Mucosa of descending colon (tissue), 3 donors: ENCODE results near the gene HDC. TPM values are rescaled to one million over a fixed set of nuclear protein-coding genes. Genes with fewer than 3 reads are reported as not detected.

ENCODE experiments used
- ATAC-seq: fragments of 200-7000 bp; cut with Tn5 transposase; one replicate; pipeline ENCODE4 v1.9.1; 2020; ENCODE audit warnings: mild to moderate bottlenecking, moderate library complexity
- DNase-seq, 3 donors: peaks; one replicate each; pipeline ENCODE4 v3.0.0-alpha.2; 2020
- H3K36me3 ChIP-seq: fragments of 200-600 bp; one replicate; pipeline ENCODE4 v1.8.0; 2021; ENCODE audit warnings: low read depth, mild to moderate bottlenecking
- H3K4me1 ChIP-seq: fragments of 200-600 bp; one replicate; pipeline ENCODE4 v1.8.0; 2021; ENCODE audit warnings: low read depth, mild to moderate bottlenecking
- H3K4me3 ChIP-seq: fragments of 200-600 bp; one replicate; pipeline ENCODE4 v1.8.0; 2021; ENCODE audit warnings: mild to moderate bottlenecking
- H3K9me3 ChIP-seq: fragments of 200-600 bp; one replicate; pipeline ENCODE4 v1.8.0; 2021; ENCODE audit warnings: mild to moderate bottlenecking
- intact Hi-C, 2 donors: fragments of 100-400 bp; cut with DNase I in 1 of 2; cut with micrococcal nuclease in 1 of 2; formaldehyde crosslinking; loops; one replicate each; pipeline versions ENCODE4 v1.11.0 to v1.11.1; 2022; cut with DNase I, micrococcal nuclease
- total RNA-seq, 3 donors: library from RNA; stranded (reverse); fragmentation: NEBNext Ultra II Directional in 2 of 3; extraction: Animal tissue kit (Norgen Biotek cat#: 25700) in 2 of 3; gene quantifications; one replicate each; pipeline versions ENCODE4 v1.2.1 to v1.2.4, GENCODE V29; 2021 to 2023
- TF ChIP-seq, protein P1 (sequence below): fragments of 200-600 bp; IDR thresholded peaks from one replicate; pipeline ENCODE4 v1.8.0; 2022; ENCODE audit warnings: antibody characterized with exemption, mild to moderate bottlenecking
- donor health status: DM: no; HTN: no; CAD: no; lungs with moderate emphysema.
- donor health status: DM: no; HTN: no; CAD: no.
- donor health status: DM: no; HTN: yes; CAD: no.

HDC gene
- total RNA-seq, 3 donors from 2014 or later: 0.52 to 5.0 (median 4.9) TPM

DNA sequence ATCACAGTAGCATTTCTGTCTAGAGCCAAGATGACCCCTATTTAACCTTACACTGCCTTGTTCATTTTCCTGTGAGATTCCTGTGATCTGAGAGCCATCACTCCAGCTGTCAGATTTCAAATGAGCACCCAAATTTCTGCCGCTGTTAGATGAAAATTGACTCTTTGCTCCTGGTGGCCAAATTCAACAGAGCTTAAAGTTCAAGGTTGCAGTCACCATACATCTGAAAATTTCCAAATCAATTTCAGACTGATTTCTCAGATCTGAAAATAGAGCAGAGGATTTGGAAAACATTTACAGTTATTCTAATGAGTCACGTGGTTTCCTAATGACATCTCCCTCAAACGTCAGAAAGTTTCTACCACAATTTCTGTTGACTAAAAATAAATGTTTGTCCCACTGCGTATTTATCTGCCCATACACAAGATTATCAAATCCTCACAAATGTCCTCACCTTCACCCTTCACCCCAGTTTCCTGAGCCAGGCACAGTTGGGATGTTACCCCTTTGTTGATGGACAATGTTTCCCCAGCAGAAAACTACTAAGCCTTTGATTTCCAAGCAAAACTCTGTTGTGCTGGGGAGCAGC, 16.4 kb downstream of the HDC start:
- ATAC-seq (no peak), DNase-seq (no peak)
- Histone ChIP-seq H3K36me3 (no peaks in the 10 kb centered on the region), H3K4me1 (no peaks in the 10 kb centered on the region), H3K4me3 (no peak overlapping the region), H3K9me3 (no peaks in the 10 kb centered on the region)
- TF ChIP-seq, protein P1, sequence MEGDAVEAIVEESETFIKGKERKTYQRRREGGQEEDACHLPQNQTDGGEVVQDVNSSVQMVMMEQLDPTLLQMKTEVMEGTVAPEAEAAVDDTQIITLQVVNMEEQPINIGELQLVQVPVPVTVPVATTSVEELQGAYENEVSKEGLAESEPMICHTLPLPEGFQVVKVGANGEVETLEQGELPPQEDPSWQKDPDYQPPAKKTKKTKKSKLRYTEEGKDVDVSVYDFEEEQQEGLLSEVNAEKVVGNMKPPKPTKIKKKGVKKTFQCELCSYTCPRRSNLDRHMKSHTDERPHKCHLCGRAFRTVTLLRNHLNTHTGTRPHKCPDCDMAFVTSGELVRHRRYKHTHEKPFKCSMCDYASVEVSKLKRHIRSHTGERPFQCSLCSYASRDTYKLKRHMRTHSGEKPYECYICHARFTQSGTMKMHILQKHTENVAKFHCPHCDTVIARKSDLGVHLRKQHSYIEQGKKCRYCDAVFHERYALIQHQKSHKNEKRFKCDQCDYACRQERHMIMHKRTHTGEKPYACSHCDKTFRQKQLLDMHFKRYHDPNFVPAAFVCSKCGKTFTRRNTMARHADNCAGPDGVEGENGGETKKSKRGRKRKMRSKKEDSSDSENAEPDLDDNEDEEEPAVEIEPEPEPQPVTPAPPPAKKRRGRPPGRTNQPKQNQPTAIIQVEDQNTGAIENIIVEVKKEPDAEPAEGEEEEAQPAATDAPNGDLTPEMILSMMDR: no peak
- intact Hi-C loops: no loop called here

DNA sequence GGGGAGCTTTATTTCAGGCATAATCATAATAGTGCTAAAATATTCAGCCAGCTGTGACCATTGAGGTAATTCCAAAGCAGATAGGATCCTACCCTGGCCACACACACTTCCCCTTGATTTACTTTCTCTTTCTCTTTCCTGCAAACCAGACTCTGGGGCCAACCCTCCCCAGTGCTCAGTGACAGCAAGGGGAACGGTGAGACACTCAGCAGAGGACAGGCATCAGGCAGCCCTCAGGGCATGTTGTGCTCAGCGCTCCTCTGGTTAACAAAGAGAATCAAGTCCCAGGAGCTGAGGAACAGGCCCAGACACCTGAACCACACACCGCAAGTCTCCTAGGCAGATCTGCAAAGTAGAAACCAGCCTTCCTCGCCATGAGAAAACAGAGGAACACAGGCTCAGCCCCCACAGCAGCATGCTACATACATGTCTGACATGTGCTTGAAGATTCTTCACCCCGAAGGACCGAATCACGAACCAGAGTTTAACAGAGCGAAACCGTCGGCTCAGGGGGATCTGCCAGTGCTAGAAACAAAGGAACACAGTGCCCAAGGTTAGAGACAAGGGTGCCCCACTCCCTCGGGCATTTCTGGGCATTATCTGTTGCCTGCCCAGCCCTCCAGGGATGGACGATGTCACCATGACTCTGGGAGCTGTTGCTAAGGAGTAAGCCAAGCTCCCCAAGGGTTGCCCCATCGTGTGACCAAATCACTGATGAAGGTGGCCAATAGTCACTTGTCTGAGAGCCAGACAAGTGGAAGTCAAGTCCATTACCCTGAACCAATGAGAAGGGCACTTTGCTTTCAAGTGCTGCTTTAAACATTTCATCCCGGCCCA, 17.5 kb downstream of the HDC start:
- Histone ChIP-seq H3K9me3 (no peaks in the 10 kb centered on the region), H3K36me3 (no peaks in the 10 kb centered on the region), H3K4me3 (no peak overlapping the region), H3K4me1 (no peaks in the 10 kb centered on the region)
- ATAC-seq (peak; percentile 98), DNase-seq (peak; percentile 35 to 67 (median 46))
- intact Hi-C loops: no loop called here
- TF ChIP-seq, protein P1: no peak

DNA sequence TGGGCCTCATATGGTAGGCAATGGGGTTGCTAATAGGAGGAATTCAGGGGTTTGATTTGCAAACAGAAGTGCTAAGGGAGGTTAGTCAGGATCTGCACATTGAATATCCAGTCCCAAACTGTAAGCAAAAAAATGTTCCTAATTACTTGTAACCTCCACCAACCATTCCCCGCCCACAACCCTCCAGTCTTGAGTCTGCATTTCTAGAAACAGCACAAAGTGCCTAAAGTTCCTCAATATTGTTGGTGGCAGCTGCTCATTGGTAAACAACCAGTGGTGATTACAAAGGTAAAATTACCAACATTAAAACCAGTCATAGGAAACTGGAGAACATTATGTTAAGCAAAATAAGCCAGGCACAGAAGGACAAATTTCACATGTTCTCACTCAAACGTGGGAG, 18.9 kb downstream of the HDC start:
- TF ChIP-seq, protein P1: no peak
- H3K4me3 ChIP-seq: no peak overlapping the region
- no peak for DNase-seq
- no peaks in the 10 kb centered on the region for H3K36me3 ChIP-seq
- H3K9me3 ChIP-seq: no peaks in the 10 kb centered on the region
- ATAC-seq: no peak
- no peaks in the 10 kb centered on the region for H3K4me1 ChIP-seq
- intact Hi-C loops: no loop called here

DNA sequence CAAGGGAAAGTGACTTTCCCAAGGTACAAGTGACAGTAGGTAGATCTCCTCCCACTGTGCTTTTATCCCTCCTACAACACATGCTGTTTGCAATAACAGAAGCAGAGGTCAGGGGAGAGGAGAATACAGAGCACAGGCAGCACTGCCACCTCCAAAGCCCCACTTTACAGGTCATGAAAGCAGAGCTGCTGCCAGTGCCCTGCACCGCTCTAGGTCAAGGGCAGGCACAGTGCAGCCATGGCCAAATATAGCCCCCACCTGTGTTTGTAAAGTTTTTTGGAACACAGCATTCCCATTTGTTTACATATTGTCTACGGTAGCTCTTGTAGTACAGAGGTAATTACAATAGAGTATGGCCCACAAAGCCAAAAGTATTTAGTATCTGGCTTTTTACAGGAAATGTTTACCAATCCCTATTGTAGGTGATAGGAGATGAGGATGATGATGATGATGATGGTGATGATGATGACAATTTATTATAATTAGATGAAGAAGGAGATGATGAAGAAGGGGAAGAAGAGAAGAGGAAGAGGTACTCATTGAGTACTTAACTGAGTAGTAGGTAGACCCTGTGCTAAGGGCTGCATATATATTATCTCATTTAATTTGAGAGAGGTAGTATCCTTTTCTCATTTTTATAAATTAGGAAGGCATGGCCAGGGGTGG, 20.4 kb downstream of the HDC start:
- Histone ChIP-seq H3K9me3 (no peaks in the 10 kb centered on the region), H3K4me1 (no peaks in the 10 kb centered on the region), H3K36me3 (no peaks in the 10 kb centered on the region), H3K4me3 (no peak overlapping the region)
- TF ChIP-seq, protein P1: no peak
- DNase-seq (no peak), ATAC-seq (no peak)
- intact Hi-C loops: no loop called here

DNA sequence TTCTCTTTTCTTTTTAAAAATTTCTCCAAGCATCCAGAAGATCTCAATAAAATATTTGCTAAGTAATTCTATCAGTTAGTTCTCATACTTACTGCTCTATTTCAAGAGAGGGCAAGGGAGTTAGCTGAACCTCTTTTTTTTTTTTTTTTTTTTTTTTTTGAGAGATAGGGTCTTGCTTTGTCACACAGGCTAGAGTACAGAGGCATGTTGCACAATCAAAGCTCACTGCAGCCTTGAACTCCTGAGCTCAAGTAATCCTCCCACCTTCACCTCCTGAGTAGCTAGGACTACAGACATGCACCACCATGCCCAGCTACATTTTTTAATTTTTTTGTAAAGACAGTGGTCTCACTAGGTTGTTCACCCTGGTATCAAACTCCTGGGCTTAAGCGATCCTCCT, 21.4 kb downstream of the HDC start:
- Histone ChIP-seq H3K9me3 (no peaks in the 10 kb centered on the region), H3K36me3 (no peaks in the 10 kb centered on the region), H3K4me1 (no peaks in the 10 kb centered on the region), H3K4me3 (no peak overlapping the region)
- intact Hi-C loops: no loop called here
- no peak for DNase-seq
- no peak for ATAC-seq
- TF ChIP-seq, protein P1: no peak
